Stimulated activated CD8-positive, alpha-beta memory T cell treated with anti-CD3 and anti-CD28 coated beads, Interleukin-15, amount 100 ng/mL, for 1 hour (primary cell): Measurements from ENCODE around the gene PDXDC1.
"Not testable (repeated sequence)": the region's sequence is repeated elsewhere in the genome, so short reads cannot be mapped to it uniquely, and the experiment has no call there.

Source experiments
- DNase-seq: peaks from one replicate; pipeline ENCODE4 v3.0.0-alpha.2; 2020; ENCODE audit warnings: low read depth

PDXDC1 gene

DNA sequence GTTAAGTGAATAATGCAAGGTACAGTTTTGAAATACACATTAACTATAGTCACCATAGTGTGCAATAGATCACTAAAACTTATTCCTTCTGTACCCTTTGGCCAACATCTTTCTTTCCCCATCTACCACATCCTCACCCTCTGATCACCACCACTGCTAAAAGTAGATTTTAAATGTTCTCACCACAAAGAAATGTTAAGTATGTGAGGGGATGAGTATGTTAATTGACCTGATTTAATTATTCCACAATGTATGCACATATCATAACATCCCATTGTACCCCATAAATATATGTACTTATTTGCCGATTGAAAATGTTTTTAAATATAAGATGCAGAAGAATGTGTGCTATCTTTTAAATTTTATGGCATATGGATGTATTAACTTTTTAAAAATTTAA lies 188.2 kb downstream of the PDXDC1 start:
- not testable (repeated sequence) for DNase-seq

DNA sequence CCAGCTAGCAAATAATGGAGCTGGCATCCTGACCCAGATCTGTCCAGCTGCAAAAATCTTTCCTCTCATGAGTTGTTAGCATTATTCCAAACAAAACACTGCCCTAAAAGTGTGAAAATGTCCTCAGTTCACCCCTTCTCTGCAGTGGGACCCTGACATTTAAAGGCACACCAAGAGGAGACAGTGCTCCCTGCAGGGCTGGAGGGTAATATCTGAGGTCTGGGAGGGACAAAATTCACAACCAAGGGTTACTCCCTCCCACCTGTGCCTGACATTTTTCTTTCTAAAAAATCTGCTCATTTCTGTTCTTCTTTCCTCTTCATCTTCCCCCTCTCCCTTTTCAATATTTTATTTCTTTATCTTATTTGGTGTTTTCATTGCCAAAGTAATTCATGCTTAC lies 191.4 kb downstream of the PDXDC1 start:
- DNase-seq, result not testable (repeated sequence)

DNA sequence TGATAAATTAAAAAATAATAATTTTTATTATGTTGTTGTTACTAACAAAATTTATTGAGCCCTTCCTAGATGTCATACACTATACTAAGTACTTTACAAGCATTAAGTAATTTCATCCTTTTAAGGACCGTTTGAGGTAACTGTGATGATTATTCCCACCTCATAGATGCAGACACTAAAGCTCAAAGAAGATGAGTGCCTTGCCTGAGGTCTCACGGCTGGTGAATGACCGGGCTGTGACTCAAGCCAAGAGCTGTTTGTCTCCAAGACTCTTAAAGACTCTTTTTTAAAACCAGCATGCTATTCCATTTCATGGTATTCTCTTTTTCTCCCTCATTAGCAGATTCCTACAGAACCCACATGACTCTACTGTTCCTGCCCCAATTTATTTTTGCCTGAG lies 193.5 kb downstream of the PDXDC1 start:
- DNase-seq, result not testable (repeated sequence)

DNA sequence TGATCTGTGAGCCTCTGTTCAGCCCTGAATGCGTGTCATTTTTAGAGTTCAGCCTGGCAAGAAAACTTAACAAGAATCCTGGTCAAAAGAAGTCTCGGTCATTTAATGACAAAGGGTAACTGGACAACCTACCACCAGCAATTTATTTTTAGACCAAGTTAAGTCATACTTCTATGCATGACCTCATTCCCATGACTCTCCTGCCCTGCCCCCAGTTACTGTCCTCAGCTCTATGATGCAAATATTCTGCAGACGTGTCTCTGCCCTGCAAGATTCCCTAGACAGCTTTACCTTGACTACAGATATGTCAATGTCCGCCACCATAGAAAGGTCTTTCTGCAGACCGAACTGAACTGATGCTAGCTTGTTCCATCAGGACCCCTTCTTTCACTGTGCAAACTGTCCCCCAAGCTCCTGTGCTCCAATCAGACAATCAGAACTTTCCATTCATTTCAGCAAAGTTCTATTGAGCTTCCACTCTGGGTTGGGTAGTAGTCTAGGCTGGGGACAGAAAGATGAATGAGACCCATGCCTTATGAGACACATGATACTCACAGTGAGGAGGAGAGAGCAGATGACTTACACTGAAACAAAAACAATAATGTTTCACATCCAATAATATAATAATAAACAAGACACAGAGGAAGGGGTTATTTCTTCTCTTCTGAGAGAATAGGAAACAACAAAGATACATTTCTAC lies 194.3 kb downstream of the PDXDC1 start:
- DNase-seq, result not testable (repeated sequence)

DNA sequence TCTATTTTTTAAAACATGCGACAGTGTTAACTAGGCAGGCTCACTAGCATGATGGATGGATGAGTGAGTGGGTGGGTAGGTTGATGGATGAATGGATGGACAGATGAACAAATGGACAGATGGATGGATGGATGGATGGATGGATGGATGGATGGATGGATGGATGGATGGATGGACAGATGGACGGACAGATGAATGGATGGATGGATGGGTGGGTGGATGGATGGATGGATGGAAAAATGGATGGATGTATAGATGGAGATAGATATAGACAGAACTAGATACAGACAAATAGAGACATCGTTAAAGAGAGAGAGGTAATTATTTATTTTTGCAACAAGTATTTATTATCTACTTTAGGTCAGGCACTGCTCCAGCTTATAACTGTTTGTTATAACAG lies 205.1 kb downstream of the PDXDC1 start:
- not testable (repeated sequence) for DNase-seq

DNA sequence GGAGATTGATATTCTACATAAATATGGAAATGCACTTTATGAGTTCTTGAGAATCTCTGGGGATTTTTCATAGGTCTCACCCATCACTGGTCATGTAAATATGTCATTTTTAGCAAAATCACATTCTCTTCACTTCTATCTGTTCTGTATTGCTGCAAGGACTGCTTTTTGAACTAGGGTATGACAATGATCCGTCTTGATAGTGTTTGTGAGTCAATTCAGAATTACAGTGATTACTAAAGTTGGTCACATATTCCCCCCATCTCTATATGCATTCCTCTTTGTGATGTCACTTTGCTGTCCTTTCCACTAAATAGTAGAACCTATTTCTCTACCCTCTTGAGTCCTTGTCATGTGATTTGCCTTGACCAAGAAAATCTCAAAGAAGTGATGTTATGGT lies 206.1 kb downstream of the PDXDC1 start:
- DNase-seq, result not testable (repeated sequence)

DNA sequence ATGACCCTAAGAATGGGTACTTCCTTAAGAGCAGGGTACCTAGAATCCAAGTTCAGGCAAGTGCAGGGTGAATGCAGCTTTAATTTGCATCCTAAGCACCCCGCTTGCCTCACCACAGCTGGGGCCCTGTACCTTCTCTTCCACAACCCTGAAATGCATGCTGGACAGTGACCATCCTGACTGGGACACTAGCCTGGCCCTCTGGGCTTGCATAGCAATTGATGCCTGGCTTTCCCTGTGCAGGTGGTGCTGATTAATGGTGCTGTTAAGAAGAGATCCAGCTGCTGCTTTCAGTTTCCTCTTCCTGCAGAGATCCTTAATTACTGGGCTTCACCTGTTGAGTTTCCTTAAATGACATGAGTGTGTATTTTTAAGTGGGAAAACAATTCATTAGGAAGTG lies 209.2 kb downstream of the PDXDC1 start:
- DNase-seq, result not testable (repeated sequence)
